Measurements from ENCODE around the gene TRIM5. TPM values are rescaled to one million over a fixed set of nuclear protein-coding genes. Genes with fewer than 3 reads are reported as not detected.

The TRIM5 gene
- total RNA-seq, 2 experiments from 2014 or later = 5.9 to 8.0 TPM

DNA sequence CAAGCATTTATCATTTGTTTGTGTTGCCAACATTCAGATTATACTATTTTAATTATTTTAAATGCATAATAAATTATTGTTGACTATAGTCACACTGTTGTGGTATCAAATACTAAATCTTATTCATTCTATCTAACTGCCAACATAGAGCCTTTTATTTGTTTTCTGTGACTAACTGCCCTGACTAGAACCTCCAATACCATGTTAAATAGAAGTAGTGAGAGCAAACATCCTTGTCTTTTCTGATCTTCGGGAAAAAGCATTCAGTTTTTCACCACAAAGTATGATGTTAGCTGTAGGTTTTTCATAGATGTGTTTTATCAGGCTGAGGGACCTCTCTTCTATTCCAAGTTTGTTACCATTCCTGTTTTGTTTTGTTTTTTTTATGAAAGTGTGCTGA is 44.9 kb downstream of the TRIM5 start:
- Histone ChIP-seq H3K4me3 (ENCODE audit: low read length) (no peak overlapping the region), H3K27me3 (ENCODE audit: control insufficient read depth in 1 of 2, insufficient read depth in 2 of 2, low read length in 2 of 2) (no peaks in the 10 kb centered on the region), H3K27ac (ENCODE audit: low read depth in 1 of 2, low read length in 2 of 2) (no peak overlapping the region), H3K9me3 (ENCODE audit: control insufficient read depth in 1 of 2, insufficient read depth in 1 of 2, low read length in 2 of 2) (no peaks in the 10 kb centered on the region), H3K36me3 (ENCODE audit: insufficient read depth, low read length) (peaks cover 36% of the 10 kb centered on the region), H3K4me1 (ENCODE audit: insufficient read depth, low read length) (no peaks in the 10 kb centered on the region)
- no peak overlapping the region for H3K27ac Mint-ChIP-seq
- H3K9me3 Mint-ChIP-seq = no peaks in the 10 kb centered on the region
- H3K27me3 Mint-ChIP-seq = no peaks in the 10 kb centered on the region
- POLR2A ChIA-PET = no interaction called here
- intact Hi-C loops (cut with DNase I, micrococcal nuclease) = no loop called here
- H3K4me1 Mint-ChIP-seq (ENCODE audit: low read depth) = peaks cover 6% of the 10 kb centered on the region
- ATAC-seq (ENCODE audit: poor library complexity) (no peak), DNase-seq (no peak)
- TF ChIP-seq, protein P1, sequence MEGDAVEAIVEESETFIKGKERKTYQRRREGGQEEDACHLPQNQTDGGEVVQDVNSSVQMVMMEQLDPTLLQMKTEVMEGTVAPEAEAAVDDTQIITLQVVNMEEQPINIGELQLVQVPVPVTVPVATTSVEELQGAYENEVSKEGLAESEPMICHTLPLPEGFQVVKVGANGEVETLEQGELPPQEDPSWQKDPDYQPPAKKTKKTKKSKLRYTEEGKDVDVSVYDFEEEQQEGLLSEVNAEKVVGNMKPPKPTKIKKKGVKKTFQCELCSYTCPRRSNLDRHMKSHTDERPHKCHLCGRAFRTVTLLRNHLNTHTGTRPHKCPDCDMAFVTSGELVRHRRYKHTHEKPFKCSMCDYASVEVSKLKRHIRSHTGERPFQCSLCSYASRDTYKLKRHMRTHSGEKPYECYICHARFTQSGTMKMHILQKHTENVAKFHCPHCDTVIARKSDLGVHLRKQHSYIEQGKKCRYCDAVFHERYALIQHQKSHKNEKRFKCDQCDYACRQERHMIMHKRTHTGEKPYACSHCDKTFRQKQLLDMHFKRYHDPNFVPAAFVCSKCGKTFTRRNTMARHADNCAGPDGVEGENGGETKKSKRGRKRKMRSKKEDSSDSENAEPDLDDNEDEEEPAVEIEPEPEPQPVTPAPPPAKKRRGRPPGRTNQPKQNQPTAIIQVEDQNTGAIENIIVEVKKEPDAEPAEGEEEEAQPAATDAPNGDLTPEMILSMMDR (IDR thresholded peaks at IDR 0.05) = no peak
- H3K4me3 Mint-ChIP-seq = no peak overlapping the region
- CTCF ChIA-PET = no interaction called here
- H3K36me3 Mint-ChIP-seq (ENCODE audit: low read depth) = peaks cover 94% of the 10 kb centered on the region

DNA sequence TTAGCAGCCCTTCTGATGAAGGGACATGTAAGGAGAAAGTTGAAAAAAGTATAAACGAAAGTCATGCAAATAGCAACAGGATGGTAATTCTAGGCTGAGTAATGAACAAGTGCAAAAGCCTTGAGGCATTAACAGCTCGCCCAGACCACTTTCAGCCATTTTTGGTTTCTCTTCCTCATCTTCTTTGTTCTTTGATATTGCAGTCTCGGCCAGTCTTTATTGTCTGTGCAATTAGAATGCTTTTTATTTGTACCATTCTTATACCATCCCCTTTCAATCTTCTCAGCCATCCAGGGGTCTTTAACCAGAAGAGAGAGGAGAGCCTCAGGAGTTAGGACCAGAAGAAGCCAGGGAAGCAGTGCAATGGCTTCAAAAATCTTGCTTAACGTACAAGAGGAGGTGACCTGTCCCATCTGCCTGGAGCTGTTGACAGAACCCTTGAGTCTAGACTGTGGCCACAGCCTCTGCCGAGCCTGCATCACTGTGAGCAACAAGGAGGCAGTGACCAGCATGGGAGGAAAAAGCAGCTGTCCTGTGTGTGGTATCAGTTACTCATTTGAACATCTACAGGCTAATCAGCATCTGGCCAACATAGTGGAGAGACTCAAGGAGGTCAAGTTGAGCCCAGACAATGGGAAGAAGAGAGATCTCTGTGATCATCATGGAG is 52.8 kb downstream of the TRIM5 start:
- ATAC-seq (ENCODE audit: poor library complexity) (no peak), DNase-seq (no peak)
- H3K27ac Mint-ChIP-seq = no peak overlapping the region
- intact Hi-C loops (cut with DNase I, micrococcal nuclease) = no loop called here
- Histone ChIP-seq H3K27ac (ENCODE audit: low read depth in 1 of 2, low read length in 2 of 2) (no peak overlapping the region), H3K4me1 (ENCODE audit: insufficient read depth, low read length) (peaks cover 4% of the 10 kb centered on the region), H3K27me3 (ENCODE audit: control insufficient read depth in 1 of 2, insufficient read depth in 2 of 2, low read length in 2 of 2) (no peaks in the 10 kb centered on the region), H3K36me3 (ENCODE audit: insufficient read depth, low read length) (peaks cover 36% of the 10 kb centered on the region), H3K9me3 (ENCODE audit: control insufficient read depth in 1 of 2, insufficient read depth in 1 of 2, low read length in 2 of 2) (no peaks in the 10 kb centered on the region), H3K4me3 (ENCODE audit: low read length) (no peak overlapping the region)
- CTCF ChIA-PET = no interaction called here
- H3K9me3 Mint-ChIP-seq = no peaks in the 10 kb centered on the region
- no peak overlapping the region for H3K4me3 Mint-ChIP-seq
- POLR2A ChIA-PET = no interaction called here
- H3K36me3 Mint-ChIP-seq (ENCODE audit: low read depth) = peaks cover 57% of the 10 kb centered on the region
- peaks cover 36% of the 10 kb centered on the region for H3K4me1 Mint-ChIP-seq (ENCODE audit: low read depth)
- TF ChIP-seq, protein P1 (IDR thresholded peaks at IDR 0.05) = no peak
- H3K27me3 Mint-ChIP-seq = no peaks in the 10 kb centered on the region

DNA sequence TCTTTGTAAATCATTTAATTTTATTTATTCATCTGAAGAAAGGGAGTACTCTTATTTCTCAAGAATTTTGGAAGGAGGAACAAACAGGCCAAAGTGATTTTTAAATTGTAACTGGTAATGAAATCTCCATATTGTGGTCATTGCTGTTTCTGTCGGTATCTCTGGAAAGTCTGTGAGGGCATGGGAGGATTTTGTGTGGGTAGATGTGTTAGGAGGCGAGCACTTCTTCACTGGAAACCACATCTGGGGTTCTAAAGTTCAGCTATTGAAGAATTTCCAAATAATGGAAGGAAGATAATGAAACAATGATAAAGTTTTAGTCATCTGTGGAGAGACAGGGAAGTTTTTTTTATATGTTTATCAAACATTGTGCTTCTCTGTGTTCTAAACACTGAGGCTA is 53.5 kb downstream of the TRIM5 start:
- no peak overlapping the region for H3K27ac Mint-ChIP-seq

More for the DNA sequence above, 53.5 kb downstream of the TRIM5 start:
- Histone ChIP-seq H3K36me3 (ENCODE audit: insufficient read depth, low read length) (peaks cover 33% of the 10 kb centered on the region), H3K4me3 (ENCODE audit: low read length) (no peak overlapping the region), H3K4me1 (ENCODE audit: insufficient read depth, low read length) (peaks cover 11% of the 10 kb centered on the region), H3K27me3 (ENCODE audit: control insufficient read depth in 1 of 2, insufficient read depth in 2 of 2, low read length in 2 of 2) (no peaks in the 10 kb centered on the region), H3K27ac (ENCODE audit: low read depth in 1 of 2, low read length in 2 of 2) (no peak overlapping the region), H3K9me3 (ENCODE audit: control insufficient read depth in 1 of 2, insufficient read depth in 1 of 2, low read length in 2 of 2) (no peaks in the 10 kb centered on the region)
- DNase-seq (no peak), ATAC-seq (ENCODE audit: poor library complexity) (no peak)
- H3K4me3 Mint-ChIP-seq = no peak overlapping the region
- H3K9me3 Mint-ChIP-seq = no peaks in the 10 kb centered on the region
- peaks cover 51% of the 10 kb centered on the region for H3K36me3 Mint-ChIP-seq (ENCODE audit: low read depth)
- POLR2A ChIA-PET = no interaction called here
- peaks cover 43% of the 10 kb centered on the region for H3K4me1 Mint-ChIP-seq (ENCODE audit: low read depth)
- TF ChIP-seq, protein P1 (IDR thresholded peaks at IDR 0.05) = no peak
- H3K27me3 Mint-ChIP-seq = no peaks in the 10 kb centered on the region
- intact Hi-C loops (cut with DNase I, micrococcal nuclease) = no loop called here
- CTCF ChIA-PET = no interaction called here
